ENCODE data around the gene SCEL.

SCEL gene

GRCh38 chr13:77521194-77521593 is 14.3 kb upstream of the SCEL start:
- no peak for DNase-seq
- CTCF ChIA-PET = no interaction called here
- 100% methylated on average over 2 of the region's 2 CpGs for WGBS (ENCODE audit: insufficient coverage)
- H3K4me3 ChIP-seq (ENCODE audit: control insufficient read depth in 1 of 7, extremely low read depth in 1 of 7, insufficient read depth in 4 of 7, low read depth in 2 of 7, low read length in 6 of 7) = no peak overlapping the region
- H3K9me3 ChIP-seq (ENCODE audit: control extremely low read depth in 1 of 5, control insufficient read depth in 4 of 5, insufficient read depth in 2 of 5, low read depth in 1 of 5, low read length in 4 of 5) = no peaks in the 10 kb centered on the region
- no peaks in the 10 kb centered on the region for H3K36me3 ChIP-seq (ENCODE audit: control insufficient read depth in 4 of 4, insufficient read depth in 4 of 4, low read length in 3 of 4)
- no peaks in the 10 kb centered on the region for H3K4me1 ChIP-seq (ENCODE audit: control extremely low read depth in 1 of 4, control insufficient read depth in 4 of 4, insufficient read depth in 4 of 4, low read length in 3 of 4)
- no peaks in the 10 kb centered on the region for H3K27me3 ChIP-seq (replicated peaks in 2 of 5; ENCODE audit: control insufficient read depth in 4 of 5, insufficient read depth in 5 of 5, low read length in 4 of 5)
- POLR2A ChIA-PET = no interaction called here
- H3K27ac ChIP-seq (ENCODE audit: insufficient read depth in 1 of 2, low read depth in 1 of 2, low read length in 2 of 2, poor library complexity in 1 of 2, severe bottlenecking in 2 of 2) = no peak overlapping the region

DNA sequence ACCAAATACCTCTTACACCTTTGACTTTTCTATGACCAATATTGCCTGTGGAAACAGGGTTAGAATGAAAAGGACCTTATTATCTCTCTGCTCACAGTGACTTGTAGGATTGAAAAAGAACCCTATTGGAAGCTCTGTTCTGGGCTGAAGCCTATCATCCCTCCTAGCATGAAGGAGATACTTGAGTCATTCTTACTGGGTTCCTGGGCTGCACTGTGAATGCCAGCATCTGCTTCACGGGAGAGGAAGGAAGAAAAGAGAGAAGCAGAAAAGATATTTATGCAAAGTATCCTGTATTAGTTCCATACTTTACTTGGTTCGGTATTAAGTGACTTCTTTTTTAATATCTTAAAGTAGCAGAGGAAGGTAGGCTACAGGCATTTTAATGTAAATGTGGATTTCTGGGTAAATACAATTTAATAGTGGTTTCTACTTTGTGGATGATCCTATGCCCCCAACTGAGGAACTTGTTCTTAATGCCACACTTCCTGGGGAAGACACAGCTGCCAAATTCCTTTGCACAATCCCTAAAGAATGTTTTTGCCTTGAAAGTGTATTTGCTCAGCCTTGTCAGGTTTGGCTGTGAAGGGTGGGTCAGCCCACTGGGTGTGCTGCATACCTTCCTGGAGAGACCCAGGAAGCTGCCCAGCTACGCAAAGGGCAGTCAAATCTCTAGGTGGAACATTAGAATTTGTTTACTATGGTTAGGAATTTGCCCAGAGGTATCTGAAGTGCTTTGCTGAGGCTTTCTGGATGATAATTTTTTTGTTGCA is 13.7 kb upstream of the SCEL start:
- ChIA-PET POLR2A (no interaction called here), CTCF (no interaction called here)
- Histone ChIP-seq H3K36me3 (ENCODE audit: control insufficient read depth in 4 of 4, insufficient read depth in 4 of 4, low read length in 3 of 4) (no peaks in the 10 kb centered on the region), H3K27ac (ENCODE audit: insufficient read depth in 1 of 2, low read depth in 1 of 2, low read length in 2 of 2, poor library complexity in 1 of 2, severe bottlenecking in 2 of 2) (no peak overlapping the region), H3K4me3 (ENCODE audit: control insufficient read depth in 1 of 7, extremely low read depth in 1 of 7, insufficient read depth in 4 of 7, low read depth in 2 of 7, low read length in 6 of 7) (no peak overlapping the region), H3K27me3 (replicated peaks in 2 of 5; ENCODE audit: control insufficient read depth in 4 of 5, insufficient read depth in 5 of 5, low read length in 4 of 5) (no peaks in the 10 kb centered on the region), H3K9me3 (ENCODE audit: control extremely low read depth in 1 of 5, control insufficient read depth in 4 of 5, insufficient read depth in 2 of 5, low read depth in 1 of 5, low read length in 4 of 5) (no peaks in the 10 kb centered on the region), H3K4me1 (ENCODE audit: control extremely low read depth in 1 of 4, control insufficient read depth in 4 of 4, insufficient read depth in 4 of 4, low read length in 3 of 4) (no peaks in the 10 kb centered on the region)
- DNase-seq = no peak
- 69% methylated on average over 2 of the region's 3 CpGs for WGBS (ENCODE audit: insufficient coverage)

- H3K4me3 ChIP-seq (ENCODE audit: control insufficient read depth in 1 of 7, extremely low read depth in 1 of 7, insufficient read depth in 4 of 7, low read depth in 2 of 7, low read length in 6 of 7) = no peak overlapping the region
- H3K27ac ChIP-seq (ENCODE audit: insufficient read depth in 1 of 2, low read depth in 1 of 2, low read length in 2 of 2, poor library complexity in 1 of 2, severe bottlenecking in 2 of 2) = no peak overlapping the region
- no peak for DNase-seq
- POLR2A ChIA-PET = no interaction called here
- H3K27me3 ChIP-seq (replicated peaks in 2 of 5; ENCODE audit: control insufficient read depth in 4 of 5, insufficient read depth in 5 of 5, low read length in 4 of 5) = no peaks in the 10 kb centered on the region
- 100% methylated on average over 3 of the region's 3 CpGs for WGBS (ENCODE audit: insufficient coverage)
- H3K9me3 ChIP-seq (ENCODE audit: control extremely low read depth in 1 of 5, control insufficient read depth in 4 of 5, insufficient read depth in 2 of 5, low read depth in 1 of 5, low read length in 4 of 5) = no peaks in the 10 kb centered on the region
- no peaks in the 10 kb centered on the region for H3K4me1 ChIP-seq (ENCODE audit: control extremely low read depth in 1 of 4, control insufficient read depth in 4 of 4, insufficient read depth in 4 of 4, low read length in 3 of 4)
- CTCF ChIA-PET = no interaction called here
- H3K36me3 ChIP-seq (ENCODE audit: control insufficient read depth in 4 of 4, insufficient read depth in 4 of 4, low read length in 3 of 4) = no peaks in the 10 kb centered on the region
Observed at GRCh38 chr13:77522444-77522843, 13.1 kb upstream of the SCEL start.

GRCh38 chr13:77523386-77523785 is 12.1 kb upstream of the SCEL start:
- CTCF ChIA-PET = no interaction called here
- Histone ChIP-seq H3K36me3 (ENCODE audit: control insufficient read depth in 4 of 4, insufficient read depth in 4 of 4, low read length in 3 of 4) (no peaks in the 10 kb centered on the region), H3K27ac (ENCODE audit: insufficient read depth in 1 of 2, low read depth in 1 of 2, low read length in 2 of 2, poor library complexity in 1 of 2, severe bottlenecking in 2 of 2) (no peak overlapping the region), H3K27me3 (replicated peaks in 2 of 5; ENCODE audit: control insufficient read depth in 4 of 5, insufficient read depth in 5 of 5, low read length in 4 of 5) (no peaks in the 10 kb centered on the region), H3K4me1 (ENCODE audit: control extremely low read depth in 1 of 4, control insufficient read depth in 4 of 4, insufficient read depth in 4 of 4, low read length in 3 of 4) (no peaks in the 10 kb centered on the region), H3K4me3 (ENCODE audit: control insufficient read depth in 1 of 7, extremely low read depth in 1 of 7, insufficient read depth in 4 of 7, low read depth in 2 of 7, low read length in 6 of 7) (no peak overlapping the region), H3K9me3 (ENCODE audit: control extremely low read depth in 1 of 5, control insufficient read depth in 4 of 5, insufficient read depth in 2 of 5, low read depth in 1 of 5, low read length in 4 of 5) (no peaks in the 10 kb centered on the region)
- no peak for DNase-seq
- 100% methylated on average over 3 of the region's 4 CpGs for WGBS (ENCODE audit: insufficient coverage)
- POLR2A ChIA-PET = no interaction called here

- H3K27me3 ChIP-seq (replicated peaks in 2 of 5; ENCODE audit: control insufficient read depth in 4 of 5, insufficient read depth in 5 of 5, low read length in 4 of 5) = no peaks in the 10 kb centered on the region
- ChIA-PET POLR2A (no interaction called here), CTCF (no interaction called here)
- H3K4me1 ChIP-seq (ENCODE audit: control extremely low read depth in 1 of 4, control insufficient read depth in 4 of 4, insufficient read depth in 4 of 4, low read length in 3 of 4) = no peaks in the 10 kb centered on the region
- H3K27ac ChIP-seq (ENCODE audit: insufficient read depth in 1 of 2, low read depth in 1 of 2, low read length in 2 of 2, poor library complexity in 1 of 2, severe bottlenecking in 2 of 2) = no peak overlapping the region
- no peak for DNase-seq
- WGBS (ENCODE audit: insufficient coverage) = 100% methylated on average over 2 of the region's 3 CpGs
- no peak overlapping the region for H3K4me3 ChIP-seq (ENCODE audit: control insufficient read depth in 1 of 7, extremely low read depth in 1 of 7, insufficient read depth in 4 of 7, low read depth in 2 of 7, low read length in 6 of 7)
- H3K9me3 ChIP-seq (ENCODE audit: control extremely low read depth in 1 of 5, control insufficient read depth in 4 of 5, insufficient read depth in 2 of 5, low read depth in 1 of 5, low read length in 4 of 5) = no peaks in the 10 kb centered on the region
- no peaks in the 10 kb centered on the region for H3K36me3 ChIP-seq (ENCODE audit: control insufficient read depth in 4 of 4, insufficient read depth in 4 of 4, low read length in 3 of 4)
Observed at GRCh38 chr13:77523834-77524728, 11.4 kb upstream of the SCEL start.

DNA sequence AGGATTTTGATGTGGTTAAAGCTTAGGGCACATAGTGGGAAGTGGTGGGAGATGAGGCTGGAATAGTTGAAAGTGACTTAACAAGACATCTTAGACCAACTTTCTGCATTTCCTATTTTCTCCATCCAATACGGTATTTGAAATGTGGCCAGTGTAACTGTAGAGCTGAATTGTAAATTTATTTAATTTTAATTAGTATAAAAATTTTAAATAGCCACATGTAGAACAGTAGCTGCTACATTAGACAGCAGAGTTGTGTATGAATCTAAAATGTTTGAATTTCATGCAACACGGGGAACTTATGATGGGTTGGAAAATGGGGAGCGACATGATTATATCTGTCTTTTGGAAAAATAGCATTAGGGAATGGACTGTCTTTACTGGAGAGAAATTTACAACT is 7.1 kb upstream of the SCEL start:
- Histone ChIP-seq H3K27ac (ENCODE audit: insufficient read depth in 1 of 2, low read depth in 1 of 2, low read length in 2 of 2, poor library complexity in 1 of 2, severe bottlenecking in 2 of 2) (no peak overlapping the region), H3K27me3 (replicated peaks in 2 of 5; ENCODE audit: control insufficient read depth in 4 of 5, insufficient read depth in 5 of 5, low read length in 4 of 5) (no peaks in the 10 kb centered on the region), H3K4me1 (ENCODE audit: control extremely low read depth in 1 of 4, control insufficient read depth in 4 of 4, insufficient read depth in 4 of 4, low read length in 3 of 4) (no peaks in the 10 kb centered on the region), H3K9me3 (ENCODE audit: control extremely low read depth in 1 of 5, control insufficient read depth in 4 of 5, insufficient read depth in 2 of 5, low read depth in 1 of 5, low read length in 4 of 5) (no peaks in the 10 kb centered on the region), H3K36me3 (ENCODE audit: control insufficient read depth in 4 of 4, insufficient read depth in 4 of 4, low read length in 3 of 4) (no peaks in the 10 kb centered on the region), H3K4me3 (ENCODE audit: control insufficient read depth in 1 of 7, extremely low read depth in 1 of 7, insufficient read depth in 4 of 7, low read depth in 2 of 7, low read length in 6 of 7) (no peak overlapping the region)
- CTCF ChIA-PET = interaction anchor here (1.3 kb wide), 1 partner anchor 11 kb away, joined by 4 read pairs; no protein-coding TSS in a partner anchor
- WGBS (ENCODE audit: insufficient coverage) = 100% methylated on average over 1 of the region's 3 CpGs
- no peak for DNase-seq
- POLR2A ChIA-PET = no interaction called here

DNA sequence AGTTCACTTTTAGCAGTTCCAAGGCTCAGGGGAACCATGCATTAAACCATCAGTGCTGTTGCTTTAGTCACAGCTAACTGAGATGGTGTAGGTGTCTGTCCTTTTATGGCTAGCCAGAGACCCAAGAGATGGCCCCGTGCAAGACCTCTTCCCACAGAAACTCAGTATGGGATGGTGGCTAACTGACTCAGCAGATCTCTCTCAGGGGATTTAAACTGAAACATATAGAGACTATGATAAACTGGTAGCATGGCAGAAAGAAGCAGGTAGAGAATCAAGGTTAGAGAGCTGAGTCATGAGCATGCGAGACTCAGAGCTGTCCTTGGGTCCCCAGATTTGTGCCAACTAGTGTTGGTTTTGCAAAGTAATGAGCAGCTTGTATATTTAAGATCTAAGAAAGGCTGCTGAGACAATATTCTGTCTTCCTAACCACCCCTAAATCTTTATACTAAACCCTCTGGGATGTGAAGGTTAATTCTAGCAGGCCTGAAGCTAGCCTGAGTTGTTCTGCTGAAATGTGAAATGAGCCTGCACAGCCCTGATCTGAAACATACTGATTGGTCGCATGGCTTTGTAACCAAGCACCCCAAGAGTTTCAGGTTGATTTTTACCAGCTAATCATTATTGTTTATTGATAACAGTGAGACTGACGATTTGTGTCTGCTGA is 6.5 kb upstream of the SCEL start:
- no peak for DNase-seq
- no peak overlapping the region for H3K4me3 ChIP-seq (ENCODE audit: control insufficient read depth in 1 of 7, extremely low read depth in 1 of 7, insufficient read depth in 4 of 7, low read depth in 2 of 7, low read length in 6 of 7)
- no peak overlapping the region for H3K27ac ChIP-seq (ENCODE audit: insufficient read depth in 1 of 2, low read depth in 1 of 2, low read length in 2 of 2, poor library complexity in 1 of 2, severe bottlenecking in 2 of 2)
- 100% methylated on average over 2 of the region's 4 CpGs for WGBS (ENCODE audit: insufficient coverage)
- ChIA-PET POLR2A (no interaction called here), CTCF (interaction anchor here (1.3 kb wide), 1 partner anchor 10 kb away, joined by 4 read pairs; no protein-coding TSS in a partner anchor)
- no peaks in the 10 kb centered on the region for H3K27me3 ChIP-seq (replicated peaks in 2 of 5; ENCODE audit: control insufficient read depth in 4 of 5, insufficient read depth in 5 of 5, low read length in 4 of 5)
- no peaks in the 10 kb centered on the region for H3K36me3 ChIP-seq (ENCODE audit: control insufficient read depth in 4 of 4, insufficient read depth in 4 of 4, low read length in 3 of 4)
- peaks cover 0 to 2% (median 0%) of the 10 kb centered on the region in 4 experiments for H3K4me1 ChIP-seq (ENCODE audit: control extremely low read depth in 1 of 4, control insufficient read depth in 4 of 4, insufficient read depth in 4 of 4, low read length in 3 of 4)
- no peaks in the 10 kb centered on the region for H3K9me3 ChIP-seq (ENCODE audit: control extremely low read depth in 1 of 5, control insufficient read depth in 4 of 5, insufficient read depth in 2 of 5, low read depth in 1 of 5, low read length in 4 of 5)
